Activated CD4-positive, alpha-beta T cell treated with anti-CD3 and anti-CD28 coated beads, Interleukin-2, Interleukin-6, amounts not matched to agents 100 ng/mL and 50 ng/mL, durations not matched to agents 16 hours and 8 hours (primary cell): ENCODE results near the gene KCNH1.
A peak's percentile ranks its signal among the peaks of the same experiment; 100 is the strongest.

Experiments used
- DNase-seq: peaks from one replicate; pipeline ENCODE4 v3.0.0-alpha.2; 2020

Gene KCNH1

DNA sequence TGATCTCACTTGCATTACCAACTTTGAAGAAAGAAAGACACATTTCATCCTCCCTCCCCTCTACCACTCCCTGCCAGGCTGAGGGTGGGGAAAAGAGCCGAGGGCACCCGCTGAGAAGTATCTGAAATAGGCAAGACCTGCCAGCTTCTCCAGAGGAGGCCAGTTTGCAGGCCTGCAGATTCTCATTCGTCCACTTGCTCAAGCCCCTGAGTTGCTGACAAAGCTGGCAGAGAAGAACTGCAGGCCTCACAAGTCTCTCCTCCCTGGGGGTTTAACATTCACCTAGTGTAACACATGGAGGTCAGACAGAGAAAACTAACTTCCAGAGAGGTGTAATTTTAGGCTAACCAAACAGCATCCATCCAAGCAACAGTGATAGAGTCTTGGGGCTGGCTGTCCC, 428.9 kb downstream of the KCNH1 start:
- DNase-seq: no peak

DNA sequence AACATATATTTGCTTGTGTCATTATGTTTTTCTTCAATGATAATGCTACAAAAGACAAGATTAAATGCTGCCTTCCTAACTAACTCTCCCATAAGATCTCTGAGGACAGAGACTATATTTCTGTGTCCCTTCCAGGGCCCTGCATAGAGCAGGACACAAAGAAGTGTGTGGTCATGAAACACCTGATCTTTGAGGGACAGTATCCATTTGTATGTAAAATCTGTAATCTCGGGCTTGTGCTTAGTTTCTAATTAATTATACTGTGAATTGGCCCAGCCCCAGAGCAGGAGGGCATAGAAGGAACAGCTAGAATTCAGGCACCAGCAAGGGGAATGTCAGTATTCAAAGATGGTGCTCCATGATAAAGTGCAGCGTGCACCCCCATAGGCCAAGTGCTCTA, 430.4 kb downstream of the KCNH1 start:
- DNase-seq: no peak

- no peak for DNase-seq
Observed at GRCh38 chr1:210702506-210702905, 431.4 kb downstream of the KCNH1 start.

GRCh38 chr1:210700511-210700910, 433.4 kb downstream of the KCNH1 start:
- no peak for DNase-seq

DNA sequence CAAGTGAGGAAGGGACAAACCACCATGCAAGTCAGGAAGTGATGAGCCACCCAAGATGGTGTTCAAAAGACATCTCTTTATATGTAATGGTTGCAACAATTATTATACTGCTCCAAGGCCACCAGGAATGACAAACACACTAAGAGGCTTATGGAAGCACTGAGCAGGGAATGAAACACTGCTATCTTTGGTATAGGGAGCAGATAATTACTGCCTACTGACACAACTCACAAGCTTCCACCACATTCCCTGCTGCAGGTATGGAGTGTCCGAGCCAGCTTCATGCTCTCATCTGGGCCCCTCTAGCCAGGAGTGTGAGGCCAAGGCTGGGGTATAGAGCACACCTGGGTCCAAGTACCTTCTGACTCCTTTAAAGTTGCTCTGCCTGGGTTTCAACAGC, 433.9 kb downstream of the KCNH1 start:
- DNase-seq: no peak

- DNase-seq: no peak
Observed at GRCh38 chr1:210698661-210699060, 435.3 kb downstream of the KCNH1 start.

DNA sequence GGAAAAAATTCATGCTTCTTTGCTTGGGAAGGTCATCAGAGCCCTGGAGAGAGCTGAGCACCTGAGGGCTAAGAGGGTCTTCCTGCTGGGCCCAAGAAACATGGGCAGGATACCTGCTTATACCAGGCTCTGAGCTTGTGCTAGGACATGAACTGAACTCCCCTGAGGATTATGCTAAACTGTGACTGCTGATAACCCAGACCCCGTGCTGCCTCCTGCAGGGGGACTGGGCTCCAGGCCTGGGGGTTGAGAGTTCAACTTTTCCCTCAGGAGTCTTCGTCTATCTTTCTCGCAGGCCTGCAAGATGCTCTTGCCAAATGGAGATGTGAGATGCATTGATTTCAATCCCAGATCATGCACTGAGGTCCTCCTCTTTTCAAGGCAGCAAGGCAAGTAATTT, 436.8 kb downstream of the KCNH1 start:
- DNase-seq: no peak

DNA sequence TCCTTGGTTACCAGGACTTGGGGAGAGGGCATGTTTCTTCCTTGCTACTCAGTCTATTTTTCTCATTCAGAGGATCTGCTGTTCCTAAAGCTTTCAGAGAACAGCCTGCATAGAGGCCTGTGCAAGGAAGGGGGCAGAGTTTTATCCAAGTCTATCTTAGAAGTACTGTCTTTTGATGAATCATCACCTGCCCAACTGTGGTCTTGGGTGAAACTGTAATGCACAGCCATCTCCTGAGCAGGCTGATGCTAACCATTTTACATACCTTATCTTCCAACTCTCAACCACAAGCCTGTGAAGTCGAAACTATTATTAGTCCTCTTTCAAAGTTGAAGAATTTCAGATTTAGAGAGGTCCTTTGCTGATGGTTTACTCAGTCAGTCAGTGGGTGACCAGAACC, 437.2 kb downstream of the KCNH1 start:
- DNase-seq: peak; percentile 71

GRCh38 chr1:210695026-210695425, 438.9 kb downstream of the KCNH1 start:
- DNase-seq: no peak

GRCh38 chr1:210692796-210693195, 441.2 kb downstream of the KCNH1 start:
- no peak for DNase-seq

- no peak for DNase-seq
Observed at GRCh38 chr1:210691039-210691610, 442.8 kb downstream of the KCNH1 start.

GRCh38 chr1:210690236-210690635, 443.7 kb downstream of the KCNH1 start:
- DNase-seq: no peak

DNA sequence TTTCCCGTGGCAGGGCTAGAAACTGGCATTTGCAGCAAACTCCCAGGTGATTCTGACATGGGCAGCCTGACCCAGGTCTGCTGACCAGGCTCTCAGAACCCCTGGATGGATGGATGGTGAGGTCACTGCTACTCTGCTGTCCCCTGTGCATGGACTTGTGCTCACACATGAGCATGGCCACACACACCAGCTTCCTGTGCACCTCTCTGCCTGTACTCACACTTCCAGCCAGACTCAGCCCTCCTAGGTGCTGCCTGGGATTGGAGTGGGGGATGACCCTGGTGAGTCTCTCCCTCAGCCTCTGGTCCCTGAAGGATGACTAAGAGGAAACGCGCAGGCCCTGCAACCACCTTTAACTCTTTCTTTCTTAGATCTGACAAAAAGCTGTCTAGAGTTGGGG, 444.1 kb downstream of the KCNH1 start:
- DNase-seq: no peak

- DNase-seq: peak; percentile 28
Observed at GRCh38 chr1:210688512-210689234, 445.3 kb downstream of the KCNH1 start.

DNA sequence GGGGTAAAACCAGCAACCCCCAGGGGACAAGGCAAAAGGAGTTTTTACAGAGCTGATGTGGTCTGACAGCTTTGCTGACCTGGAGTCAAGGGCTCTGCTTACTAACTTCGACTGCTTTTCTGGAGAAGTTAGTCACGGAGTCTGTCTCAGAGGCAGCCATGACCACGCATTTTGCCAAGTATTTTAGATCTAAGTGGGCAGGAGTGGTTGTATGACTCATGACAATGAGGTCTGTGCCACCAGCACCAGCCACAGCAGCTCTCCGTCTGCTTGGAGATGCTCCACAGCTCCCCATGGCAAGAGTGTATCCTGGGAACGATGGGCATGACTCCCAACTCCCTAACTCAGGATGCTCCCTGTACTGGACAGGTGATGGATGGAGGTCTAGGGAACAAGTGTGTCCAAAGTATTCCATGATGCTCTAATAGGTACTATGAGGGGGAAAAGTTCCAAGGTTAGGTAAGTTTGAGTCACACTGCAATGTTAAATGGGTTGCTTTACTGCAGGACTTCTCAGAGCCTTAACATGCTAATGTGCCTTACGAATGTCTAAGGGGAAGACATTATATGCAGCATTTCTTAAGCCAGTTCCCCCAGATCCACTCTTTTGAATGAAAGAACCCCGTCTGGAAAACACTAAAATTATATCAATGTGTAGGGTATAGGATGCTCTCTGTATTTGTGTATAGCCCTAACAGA, 446.2 kb downstream of the KCNH1 start:
- DNase-seq: peak; percentile 48

GRCh38 chr1:210686841-210687240, 447.1 kb downstream of the KCNH1 start:
- no peak for DNase-seq

DNA sequence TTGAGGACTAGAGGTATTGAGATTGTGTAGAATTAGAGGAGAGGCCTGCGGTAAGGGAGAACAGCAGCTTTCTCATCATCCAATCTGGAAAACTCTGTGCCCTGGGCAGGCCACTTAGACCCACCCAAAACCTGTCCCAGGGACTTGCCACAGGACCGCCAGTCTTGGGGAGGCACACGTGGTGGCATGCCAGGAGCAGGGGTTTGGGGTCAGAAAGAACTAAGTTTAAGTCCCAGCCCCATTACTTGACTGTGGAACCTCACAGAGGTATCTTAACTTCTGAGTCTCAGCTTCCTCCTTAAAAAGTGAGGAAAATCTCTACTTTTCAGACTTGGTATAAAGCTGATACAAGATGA, 448.7 kb downstream of the KCNH1 start:
- DNase-seq: no peak

DNA sequence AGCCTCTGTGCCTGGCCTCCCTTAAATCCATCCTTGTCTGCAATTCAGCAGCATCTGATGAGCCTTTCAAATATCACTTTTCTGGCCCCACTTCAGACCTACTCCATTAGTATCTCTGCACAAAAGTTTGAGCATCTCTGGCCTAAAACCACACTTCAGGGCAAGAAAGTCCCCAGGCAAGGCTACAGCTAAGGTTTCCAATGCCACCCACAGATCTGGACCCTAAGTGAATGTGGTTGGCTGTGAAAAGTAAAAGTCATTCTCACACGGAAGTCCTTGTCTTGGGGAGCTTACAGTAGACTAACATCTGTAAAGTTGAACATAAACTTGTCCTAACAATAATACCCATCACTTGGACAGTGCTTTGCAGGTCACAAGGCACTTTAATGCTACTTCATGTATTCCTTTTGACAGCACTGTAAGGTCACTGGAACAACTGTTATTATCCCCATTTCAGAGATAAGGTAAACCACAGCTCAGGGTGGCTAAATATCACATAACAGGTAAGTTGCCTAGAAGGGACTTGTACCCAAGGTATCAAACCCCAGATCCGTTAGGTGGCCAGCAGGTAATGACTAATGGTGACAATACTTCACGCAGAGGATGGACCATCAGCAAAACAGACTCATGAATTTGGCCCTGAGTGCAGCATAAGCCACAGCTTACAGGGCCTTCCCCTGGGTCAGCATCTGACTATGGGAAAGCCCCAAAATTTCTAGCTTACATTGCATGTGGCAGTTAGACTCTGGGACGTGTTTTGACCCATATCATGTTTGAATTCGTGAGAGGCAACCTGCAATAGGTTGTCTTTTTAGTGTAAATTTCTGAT, 449.3 kb downstream of the KCNH1 start:
- DNase-seq: peak; percentile 43

GRCh38 chr1:210683403-210684047, 450.4 kb downstream of the KCNH1 start:
- no peak for DNase-seq

DNA sequence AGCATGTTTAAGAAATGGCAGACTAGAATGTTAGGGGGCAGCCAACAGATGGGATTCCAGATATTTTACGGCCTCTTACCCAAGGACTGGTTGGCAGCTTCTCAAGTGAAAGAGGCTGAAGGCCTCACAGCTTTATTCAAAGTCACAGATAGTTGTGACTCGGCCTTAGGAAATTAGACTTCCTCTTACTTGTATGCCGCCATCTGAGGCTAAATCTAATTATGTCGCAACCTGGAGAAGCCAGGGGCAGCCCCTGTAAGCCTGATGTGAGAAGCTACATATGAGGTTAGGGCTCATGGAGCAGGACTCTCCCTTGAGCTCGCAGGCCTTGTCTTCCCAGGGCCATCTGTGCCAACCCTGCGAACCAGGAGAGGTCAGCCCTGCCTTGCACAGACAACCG, 452.8 kb downstream of the KCNH1 start:
- DNase-seq: no peak

GRCh38 chr1:210678306-210678705, 455.6 kb downstream of the KCNH1 start:
- no peak for DNase-seq

- DNase-seq: no peak
Observed at GRCh38 chr1:210677533-210677932, 456.4 kb downstream of the KCNH1 start.

- DNase-seq: no peak
Observed at GRCh38 chr1:210676539-210676938, 457.4 kb downstream of the KCNH1 start.
